PC-9 (cell line): ENCODE results near the gene KDM1A. TPM values are rescaled to one million over a fixed set of nuclear protein-coding genes. Genes with fewer than 3 reads are reported as not detected.
"Not testable (repeated sequence)": the region's sequence is repeated elsewhere in the genome, so short reads cannot be mapped to it uniquely, and the experiment has no call there.

Experiments used
- BruUV-seq: library from RNA; stranded (reverse); fragments of 400-500 nt; replicated peaks from 2 replicates; lab custom pipeline; 2021; lab: Mats Ljungman, UMichigan
- CTCF ChIA-PET: fragments of 300-600 bp; sonication (Branson Sonifier 250); formaldehyde crosslinking; loops from one replicate; lab custom pipeline; 2022; ENCODE audit warnings: antibody characterized with exemption; lab: Charles Lee
- POLR2A ChIA-PET: fragments of 300-600 bp; sonication (Branson Sonifier 250); formaldehyde crosslinking; loops from one replicate; lab custom pipeline; 2022; ENCODE audit warnings: antibody characterized with exemption; ENCODE audit not compliant: unreplicated experiment; lab: Charles Lee
- DNase-seq, 2 experiments: peaks; one replicate each; pipeline versions ENCODE4 v3.0.0 to v3.0.0-alpha.2; 2015 to 2022; ENCODE audit warnings: mixed read lengths in 1 of 2
- H2AFZ ChIP-seq: fragments of 200-600 bp; sonication (generic); 2 replicates; pipeline ENCODE4 v1.8.1; 2017; ENCODE audit warnings: antibody characterized with exemption
- H3F3A ChIP-seq: fragments of 200-600 bp; sonication (generic); 2 replicates; pipeline ENCODE4 v1.8.1; 2017; ENCODE audit warnings: antibody characterized with exemption, mild to moderate bottlenecking, low read depth; ENCODE audit not compliant: insufficient read depth
- H3K27ac ChIP-seq: fragments of 200-600 bp; sonication (generic); 2 replicates; pipeline ENCODE4 v1.6.1; 2016; ENCODE audit warnings: mixed run types
- H3K27me3 ChIP-seq: fragments of 200-600 bp; sonication (generic); 2 replicates; pipeline ENCODE4 v1.6.1; 2016; ENCODE audit warnings: low read depth, mixed run types; ENCODE audit not compliant: insufficient read depth
- H3K36me3 ChIP-seq: fragments of 200-600 bp; sonication (generic); 2 replicates; pipeline ENCODE4 v1.6.1; 2016; ENCODE audit warnings: low read depth, mixed run types
- H3K4me1 ChIP-seq: fragments of 200-600 bp; sonication (generic); replicated peaks from 2 replicates; pipeline ENCODE4 v1.6.1; 2016; ENCODE audit warnings: mixed run types; ENCODE audit not compliant: insufficient read depth
- H3K4me2 ChIP-seq: fragments of 200-600 bp; sonication (generic); 2 replicates; pipeline ENCODE4 v1.6.1; 2017; ENCODE audit warnings: mixed run types
- H3K4me3 ChIP-seq: fragments of 200-600 bp; sonication (generic); 2 replicates; pipeline ENCODE4 v1.6.1; 2016; ENCODE audit warnings: mixed run types
- H3K79me2 ChIP-seq: fragments of 200-600 bp; sonication (generic); 2 replicates; pipeline ENCODE4 v1.6.1; 2017; ENCODE audit warnings: low read depth, mixed run types
- H3K9me2 ChIP-seq: fragments of 200-600 bp; sonication (generic); 2 replicates; pipeline ENCODE4 v1.8.1; 2017; ENCODE audit warnings: mild to moderate bottlenecking; ENCODE audit not compliant: insufficient read depth
- H3K9me3 ChIP-seq: fragments of 200-600 bp; sonication (generic); 2 replicates; pipeline ENCODE4 v1.8.1; 2016; ENCODE audit warnings: low read depth; ENCODE audit not compliant: insufficient read depth
- H4K20me1 ChIP-seq: fragments of 200-600 bp; sonication (generic); 2 replicates; pipeline ENCODE4 v1.8.1; 2017; ENCODE audit not compliant: insufficient read depth
- EZH2 ChIP-seq: fragments of 200-600 bp; sonication (generic); IDR thresholded peaks from 2 replicates; pipeline ENCODE4 v1.8.0; 2017; ENCODE audit warnings: antibody characterized with exemption, low read depth
- intact Hi-C: fragments of 100-400 bp; cut with micrococcal nuclease; formaldehyde crosslinking; loops from one replicate; pipeline ENCODE4 v1.10.0; 2022; ENCODE audit not compliant: unreplicated experiment
- total RNA-seq: library from RNA; stranded (reverse); gene quantifications from 2 replicates; pipeline ENCODE4 v1.2.3, GENCODE V29; 2021
- TF ChIP-seq, protein P1 (sequence below): fragments of 200-600 bp; sonication (generic); conservative IDR thresholded peaks from 2 replicates; pipeline ENCODE4 v1.6.1; 2017; ENCODE audit warnings: mixed run types, antibody characterized with exemption, mild to moderate bottlenecking, moderate library complexity

Gene KDM1A
- total RNA-seq, 1 experiment from 2014 or later: 213 TPM

GRCh38 chr1:23004112-23004511, 15.2 kb upstream of the KDM1A start:
- no peaks in the 10 kb centered on the region for H3K9me2 ChIP-seq
- peak; percentile 50 to 83 for DNase-seq
- H3F3A ChIP-seq: peaks cover 45% of the 10 kb centered on the region
- H3K4me3 ChIP-seq: peak overlapping the region; percentile 58
- H4K20me1 ChIP-seq: no peaks in the 10 kb centered on the region
- intact Hi-C loops: no loop called here
- POLR2A ChIA-PET: interaction anchor here (0.7 to 0.8 kb wide), 3 partner anchors 15 to 336 kb away, joined by 4 to 8 read pairs (median 6); partner anchors contain the start of gene KDM1A
- no peak overlapping the region for H2AFZ ChIP-seq
- TF ChIP-seq, protein P1, sequence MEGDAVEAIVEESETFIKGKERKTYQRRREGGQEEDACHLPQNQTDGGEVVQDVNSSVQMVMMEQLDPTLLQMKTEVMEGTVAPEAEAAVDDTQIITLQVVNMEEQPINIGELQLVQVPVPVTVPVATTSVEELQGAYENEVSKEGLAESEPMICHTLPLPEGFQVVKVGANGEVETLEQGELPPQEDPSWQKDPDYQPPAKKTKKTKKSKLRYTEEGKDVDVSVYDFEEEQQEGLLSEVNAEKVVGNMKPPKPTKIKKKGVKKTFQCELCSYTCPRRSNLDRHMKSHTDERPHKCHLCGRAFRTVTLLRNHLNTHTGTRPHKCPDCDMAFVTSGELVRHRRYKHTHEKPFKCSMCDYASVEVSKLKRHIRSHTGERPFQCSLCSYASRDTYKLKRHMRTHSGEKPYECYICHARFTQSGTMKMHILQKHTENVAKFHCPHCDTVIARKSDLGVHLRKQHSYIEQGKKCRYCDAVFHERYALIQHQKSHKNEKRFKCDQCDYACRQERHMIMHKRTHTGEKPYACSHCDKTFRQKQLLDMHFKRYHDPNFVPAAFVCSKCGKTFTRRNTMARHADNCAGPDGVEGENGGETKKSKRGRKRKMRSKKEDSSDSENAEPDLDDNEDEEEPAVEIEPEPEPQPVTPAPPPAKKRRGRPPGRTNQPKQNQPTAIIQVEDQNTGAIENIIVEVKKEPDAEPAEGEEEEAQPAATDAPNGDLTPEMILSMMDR: no peak
- no peak for TF ChIP-seq EZH2
- H3K27ac ChIP-seq: peak overlapping the region; percentile 92
- peak overlapping the region; percentile 80 for H3K4me2 ChIP-seq
- peaks cover 42% of the 10 kb centered on the region for H3K79me2 ChIP-seq
- no peaks in the 10 kb centered on the region for H3K27me3 ChIP-seq
- CTCF ChIA-PET: no interaction called here
- BruUV-seq: no TSS peak
- H3K4me1 ChIP-seq: peaks cover 66% of the 10 kb centered on the region
- peaks cover 9% of the 10 kb centered on the region; the same call in 1 of the 2 replicates for H3K36me3 ChIP-seq
- H3K9me3 ChIP-seq: no peaks in the 10 kb centered on the region

DNA sequence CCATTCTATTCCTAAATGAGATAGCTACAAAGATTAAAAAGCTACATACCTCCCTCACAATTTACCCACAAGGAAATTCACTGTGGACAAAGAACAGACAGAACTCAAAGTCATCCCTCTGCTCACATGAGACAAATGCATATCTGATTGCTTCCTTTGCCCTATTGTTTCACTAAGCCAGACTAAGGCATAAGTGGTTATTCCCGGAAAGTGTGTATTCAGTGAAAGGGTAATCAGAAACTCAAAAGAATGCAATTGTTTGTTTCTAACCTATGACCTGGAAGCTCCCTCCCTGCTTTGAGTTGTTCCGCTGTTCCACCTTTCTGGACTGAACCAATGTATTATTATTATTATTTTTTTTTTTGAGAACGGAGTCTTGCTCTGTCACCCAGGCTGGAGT, 14.5 kb upstream of the KDM1A start:
- Histone ChIP-seq H3K4me1 (peaks cover 72% of the 10 kb centered on the region), H3K27ac (peak overlapping the region; percentile 92), H3K4me2 (peak overlapping the region; percentile 80), H3F3A (peaks cover 51% of the 10 kb centered on the region), H3K79me2 (peaks cover 41% of the 10 kb centered on the region)
- DNase-seq: peak in 1 of 2 experiments; percentile 54
- CTCF ChIA-PET, H3K9me2 ChIP-seq, H4K20me1 ChIP-seq, H2AFZ ChIP-seq, intact Hi-C loops, BruUV-seq, H3K9me3 ChIP-seq, H3K4me3 ChIP-seq, H3K36me3 ChIP-seq, H3K27me3 ChIP-seq: not testable (repeated sequence)
- POLR2A ChIA-PET: interaction anchor here (0.6 to 0.8 kb wide), 3 partner anchors 14 to 550 kb away, joined by 3 to 8 read pairs (median 4); partner anchors contain the start of gene KDM1A

DNA sequence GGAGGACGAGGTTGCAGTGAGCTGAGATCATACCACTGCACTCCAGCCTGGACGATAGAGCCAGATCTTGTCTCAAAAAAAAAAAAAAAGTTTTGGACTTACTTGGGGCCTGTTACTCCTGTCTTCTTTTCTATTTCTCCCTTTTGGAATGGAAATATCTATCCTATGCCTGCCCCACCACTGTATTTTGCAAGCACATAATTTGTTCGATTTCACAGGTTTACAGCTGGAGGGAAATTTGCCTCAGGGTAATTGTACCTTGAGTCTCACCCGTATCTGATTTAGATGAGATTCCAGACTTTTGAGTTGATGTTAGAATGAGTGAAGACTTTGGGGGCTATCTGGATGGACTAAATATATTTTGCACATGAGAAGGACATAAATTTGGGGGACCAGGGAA, 12.2 kb upstream of the KDM1A start:
- H3F3A ChIP-seq: peaks cover 69% of the 10 kb centered on the region
- no TSS peak for BruUV-seq
- no peak overlapping the region for H3K4me3 ChIP-seq
- no peak overlapping the region for H3K27ac ChIP-seq
- DNase-seq: no peak
- no peak overlapping the region for H2AFZ ChIP-seq
- peaks cover 30% of the 10 kb centered on the region for H3K79me2 ChIP-seq
- TF ChIP-seq, protein P1: no peak
- no peak for TF ChIP-seq EZH2
- CTCF ChIA-PET: interaction anchor here (0.6 kb wide), 1 partner anchor 727 kb away, joined by 6 read pairs; no protein-coding TSS in a partner anchor
- H3K27me3 ChIP-seq: no peaks in the 10 kb centered on the region
- no peaks in the 10 kb centered on the region for H4K20me1 ChIP-seq
- POLR2A ChIA-PET: no interaction called here
- H3K9me3 ChIP-seq: no peaks in the 10 kb centered on the region
- peaks cover 75% of the 10 kb centered on the region for H3K4me1 ChIP-seq
- intact Hi-C loops: no loop called here
- H3K9me2 ChIP-seq: no peaks in the 10 kb centered on the region
- H3K36me3 ChIP-seq: no peaks in the 10 kb centered on the region
- no peak overlapping the region for H3K4me2 ChIP-seq

- Histone ChIP-seq H3K9me2 (no peaks in the 10 kb centered on the region), H3K27me3 (no peaks in the 10 kb centered on the region), H4K20me1 (no peaks in the 10 kb centered on the region), H3K4me1 (peaks cover 76% of the 10 kb centered on the region), H3K27ac (peak overlapping the region; percentile 100), H3K9me3 (no peaks in the 10 kb centered on the region), H3K36me3 (no peaks in the 10 kb centered on the region), H3K4me3 (no peak overlapping the region), H3F3A (peaks cover 51% of the 10 kb centered on the region), H3K4me2 (no peak overlapping the region), H2AFZ (no peak overlapping the region), H3K79me2 (peaks cover 26% of the 10 kb centered on the region)
- DNase-seq: no peak
- intact Hi-C loops: no loop called here
- no TSS peak for BruUV-seq
- TF ChIP-seq, protein P1: no peak
- TF ChIP-seq EZH2: no peak
- POLR2A ChIA-PET: no interaction called here
- CTCF ChIA-PET: no interaction called here
Observed at GRCh38 chr1:23008901-23009300, 10.4 kb upstream of the KDM1A start.

GRCh38 chr1:23010025-23010424, 9.2 kb upstream of the KDM1A start:
- H3K9me2 ChIP-seq, H3K27me3 ChIP-seq, H4K20me1 ChIP-seq, H2AFZ ChIP-seq, H3K9me3 ChIP-seq, H3K36me3 ChIP-seq, BruUV-seq, CTCF ChIA-PET: not testable (repeated sequence)
- H3K4me1 ChIP-seq: peaks cover 70% of the 10 kb centered on the region
- intact Hi-C loops: loop anchor here (1.0 kb wide), 1 partner anchor 9 kb away; the partner anchor contains the start of gene KDM1A
- H3K27ac ChIP-seq: peak overlapping the region; percentile 100
- peak overlapping the region; percentile 83 for H3K4me2 ChIP-seq
- peaks cover 40% of the 10 kb centered on the region for H3F3A ChIP-seq
- peak overlapping the region; percentile 31; the same call in 1 of the 2 replicates for H3K4me3 ChIP-seq
- POLR2A ChIA-PET: interaction anchor here (0.6 to 0.7 kb wide), 3 partner anchors 30 to 224 kb away, joined by 3 to 9 read pairs (median 3); no protein-coding TSS in a partner anchor
- DNase-seq: peak in 1 of 2 experiments; percentile 40
- H3K79me2 ChIP-seq: peaks cover 26% of the 10 kb centered on the region
